Stimulated activated CD4-positive, alpha-beta T cell treated with anti-CD3 and anti-CD28 coated beads, TNF-alpha, amount 100 ng/mL, for 4 hours (primary cell): ENCODE data around the gene DHX36.

ENCODE experiments used
- DNase-seq, 3 experiments: peaks; one replicate each; pipeline ENCODE4 v3.0.0-alpha.2; 2020; ENCODE audit warnings: low read depth in 3 of 3

Gene DHX36

GRCh38 chr3:154223519-154223918 lies 100.8 kb downstream of the DHX36 start:
- DNase-seq = no peak
